Fibroblast of upper back skin (primary cell): ENCODE results near the gene P3H2.
"Not testable (repeated sequence)": the region's sequence is repeated elsewhere in the genome, so short reads cannot be mapped to it uniquely, and the experiment has no call there.

ENCODE experiments used
- DNase-seq: peaks from one replicate; pipeline ENCODE4 v3.0.0-alpha.2; 2013

P3H2 gene

GRCh38 chr3:190120269-190121060 is at the start of gene P3H2:
P3H2 (minus strand) TSS chr3:190120897; CDS start chr3:190120731, 166 bp downstream.
- DNase-seq: peak; percentile 93

GRCh38 chr3:190169877-190170276 is 49.2 kb upstream of the P3H2 start:
- no peak for DNase-seq

- peak; percentile 31 for DNase-seq
These were observed 48.5 kb upstream of the P3H2 start for GRCh38 chr3:190169243-190169642.

GRCh38 chr3:190167936-190168680 is 47.4 kb upstream of the P3H2 start:
- no peak for DNase-seq

GRCh38 chr3:190166948-190167347 is 46.3 kb upstream of the P3H2 start:
- DNase-seq: no peak

GRCh38 chr3:190165253-190165652 is 44.6 kb upstream of the P3H2 start:
- DNase-seq: no peak

GRCh38 chr3:190162013-190162412 is 41.3 kb upstream of the P3H2 start:
- DNase-seq: not testable (repeated sequence)

- DNase-seq: no peak
These were observed 39.3 kb upstream of the P3H2 start for GRCh38 chr3:190159902-190160435.

GRCh38 chr3:190158261-190158660 is 37.6 kb upstream of the P3H2 start:
- DNase-seq: no peak

- DNase-seq: no peak
These were observed 35.1 kb upstream of the P3H2 start for GRCh38 chr3:190155752-190156151.

- DNase-seq: no peak
These were observed 30.0 kb upstream of the P3H2 start for GRCh38 chr3:190150681-190151080.

- not testable (repeated sequence) for DNase-seq
These were observed 29.3 kb upstream of the P3H2 start for GRCh38 chr3:190149830-190150619.

- not testable (repeated sequence) for DNase-seq
These were observed 24.1 kb upstream of the P3H2 start for GRCh38 chr3:190144793-190145192.

- no peak for DNase-seq
These were observed 21.3 kb upstream of the P3H2 start for GRCh38 chr3:190142041-190142440.

- no peak for DNase-seq
These were observed 18.7 kb upstream of the P3H2 start for GRCh38 chr3:190139365-190139764.

GRCh38 chr3:190132371-190132770 is 11.7 kb upstream of the P3H2 start:
- peak; percentile 59 for DNase-seq

- DNase-seq: peak; percentile 58
These were observed 10.6 kb upstream of the P3H2 start for GRCh38 chr3:190131329-190131728.

GRCh38 chr3:190130696-190131095 is 10.0 kb upstream of the P3H2 start:
- peak; percentile 36 for DNase-seq

- no peak for DNase-seq
These were observed 9.3 kb upstream of the P3H2 start for GRCh38 chr3:190130037-190130436.

- no peak for DNase-seq
These were observed 7.1 kb upstream of the P3H2 start for GRCh38 chr3:190127797-190128196.

GRCh38 chr3:190127195-190127594 is 6.5 kb upstream of the P3H2 start:
- DNase-seq: no peak

- no peak for DNase-seq
These were observed 4.9 kb upstream of the P3H2 start for GRCh38 chr3:190125436-190126068.

GRCh38 chr3:190124067-190124466 is 3.4 kb upstream of the P3H2 start:
- DNase-seq: no peak
